ENCODE data around the gene CYSTM1. TPM values are rescaled to one million over a fixed set of nuclear protein-coding genes. Genes with fewer than 3 reads are reported as not detected.

The CYSTM1 gene
- total RNA-seq, 2 donors from 2014 or later = 7.8 to 8.8 TPM

DNA sequence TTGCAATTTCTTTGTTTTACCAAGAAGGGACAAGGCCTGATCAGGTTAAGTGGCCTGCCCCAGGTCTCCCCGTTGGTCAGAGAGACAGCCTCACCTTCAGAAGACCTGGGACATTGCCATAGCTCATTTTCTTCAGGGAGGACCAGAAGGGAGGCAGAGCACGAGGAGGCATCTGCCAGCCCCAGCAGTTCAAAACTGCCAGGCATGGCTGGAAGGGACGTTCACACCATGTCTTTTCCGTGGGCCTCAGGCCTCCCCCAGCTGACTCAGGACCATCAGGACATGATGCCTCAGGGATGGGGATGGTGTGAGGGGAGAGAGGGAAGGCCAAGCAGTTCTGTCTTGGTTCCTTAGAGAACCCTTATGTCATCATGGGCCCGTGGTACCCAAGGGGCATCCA is 32.7 kb upstream of the CYSTM1 start:
- Mint-ChIP-seq H3K4me3 (no peak overlapping the region), H3K27me3 (peaks cover 7% of the 10 kb centered on the region), H3K4me1 (peaks cover 27% of the 10 kb centered on the region), H3K36me3 (ENCODE audit: low read depth) (no peaks in the 10 kb centered on the region), H3K27ac (no peak overlapping the region)
- ATAC-seq (no peak), DNase-seq (no peak)
- H3K9me3 ChIP-seq (ENCODE audit: control insufficient read depth, low read length, poor library complexity, severe bottlenecking) = no peaks in the 10 kb centered on the region

DNA sequence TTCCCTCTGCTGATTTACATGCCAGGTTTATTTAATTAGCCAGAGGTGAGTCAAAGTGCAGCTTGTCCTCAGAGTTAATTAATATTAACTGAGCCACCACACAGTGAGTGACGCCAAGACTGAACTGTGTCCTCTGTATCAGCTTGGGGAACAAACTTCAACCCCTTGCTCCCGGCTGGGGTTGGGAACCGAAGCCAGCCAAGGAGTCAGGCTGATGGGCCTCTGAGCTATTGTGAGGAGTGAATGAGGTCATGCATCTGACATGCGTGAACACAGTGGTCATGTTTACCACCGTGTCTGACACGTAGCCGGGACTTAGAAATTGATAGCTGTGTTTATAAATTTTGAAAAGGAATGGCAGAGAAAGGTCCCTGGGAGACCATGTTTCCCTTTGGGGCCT is 32.1 kb upstream of the CYSTM1 start:
- no peaks in the 10 kb centered on the region for H3K36me3 Mint-ChIP-seq (ENCODE audit: low read depth)
- DNase-seq = no peak
- no peak overlapping the region for H3K4me3 Mint-ChIP-seq
- H3K9me3 ChIP-seq (ENCODE audit: control insufficient read depth, low read length, poor library complexity, severe bottlenecking) = no peaks in the 10 kb centered on the region
- peaks cover 26% of the 10 kb centered on the region for H3K4me1 Mint-ChIP-seq
- peaks cover 7% of the 10 kb centered on the region for H3K27me3 Mint-ChIP-seq
- no peak for ATAC-seq
- no peak overlapping the region for H3K27ac Mint-ChIP-seq

DNA sequence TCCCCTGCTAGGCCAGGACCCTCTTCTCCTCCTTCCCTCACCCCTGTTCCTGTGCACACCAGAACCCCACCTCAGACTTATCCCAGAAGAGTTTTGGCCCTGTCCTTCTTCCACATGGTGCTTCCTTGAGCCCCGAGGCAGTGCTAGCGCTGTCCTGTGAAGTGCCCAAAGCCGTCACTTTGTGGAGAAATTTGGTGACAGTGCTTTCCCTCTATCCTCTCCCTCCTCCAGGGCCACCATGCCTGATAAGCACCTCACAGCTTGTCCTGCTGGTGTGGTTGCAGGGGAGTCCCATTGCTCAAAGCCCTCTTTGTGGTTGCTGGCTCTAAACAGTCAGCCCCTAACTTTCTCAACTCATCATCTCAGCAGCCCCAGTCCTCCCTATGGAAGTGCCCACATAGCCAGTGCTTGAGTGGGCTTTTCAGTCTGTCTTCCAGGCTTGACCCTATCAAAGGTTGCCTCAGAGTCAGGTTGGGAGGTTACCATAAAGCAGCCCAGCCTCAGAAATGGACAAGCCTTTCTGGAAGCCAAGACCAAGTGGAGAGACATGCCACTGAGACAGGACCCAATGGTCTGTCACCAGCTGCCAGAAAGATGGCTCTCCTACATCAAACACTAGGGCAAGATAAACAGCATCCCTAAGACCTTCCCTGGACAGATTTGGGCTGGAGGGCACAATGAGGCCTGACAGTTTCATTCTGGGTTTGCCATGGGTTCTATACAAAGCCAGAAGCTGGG is 31.3 kb upstream of the CYSTM1 start:
- no peaks in the 10 kb centered on the region for H3K9me3 ChIP-seq (ENCODE audit: control insufficient read depth, low read length, poor library complexity, severe bottlenecking)
- ATAC-seq (peak; percentile 14), DNase-seq (no peak)
- peaks cover 24% of the 10 kb centered on the region for H3K4me1 Mint-ChIP-seq
- no peak overlapping the region for H3K27ac Mint-ChIP-seq
- no peaks in the 10 kb centered on the region for H3K36me3 Mint-ChIP-seq (ENCODE audit: low read depth)
- no peak overlapping the region for H3K4me3 Mint-ChIP-seq
- H3K27me3 Mint-ChIP-seq = peaks cover 7% of the 10 kb centered on the region

DNA sequence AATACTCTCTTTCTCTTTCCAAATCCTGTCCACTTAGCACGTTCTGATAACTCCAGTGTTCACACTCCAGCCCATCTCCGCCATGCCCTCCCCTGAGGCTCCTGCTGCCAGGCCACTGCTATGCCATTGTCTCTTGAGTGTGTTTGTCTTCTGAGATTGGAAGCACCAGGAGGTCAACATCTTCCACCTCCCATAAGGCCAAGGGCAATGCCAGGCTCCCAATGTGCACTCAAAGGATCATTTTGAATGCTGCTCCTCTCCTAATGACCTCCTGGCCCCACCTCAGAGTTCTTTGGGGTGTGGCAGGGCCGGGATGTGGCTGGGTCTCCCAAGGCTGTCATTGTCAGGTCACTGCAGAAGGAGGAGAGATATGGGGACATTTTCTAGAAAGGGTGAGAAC is 29.7 kb upstream of the CYSTM1 start:
- no peak for DNase-seq
- no peaks in the 10 kb centered on the region for H3K9me3 ChIP-seq (ENCODE audit: control insufficient read depth, low read length, poor library complexity, severe bottlenecking)
- ATAC-seq = no peak
- Mint-ChIP-seq H3K27me3 (peaks cover 7% of the 10 kb centered on the region), H3K4me1 (peaks cover 22% of the 10 kb centered on the region), H3K36me3 (ENCODE audit: low read depth) (no peaks in the 10 kb centered on the region), H3K4me3 (peak overlapping the region; percentile 84), H3K27ac (no peak overlapping the region)

DNA sequence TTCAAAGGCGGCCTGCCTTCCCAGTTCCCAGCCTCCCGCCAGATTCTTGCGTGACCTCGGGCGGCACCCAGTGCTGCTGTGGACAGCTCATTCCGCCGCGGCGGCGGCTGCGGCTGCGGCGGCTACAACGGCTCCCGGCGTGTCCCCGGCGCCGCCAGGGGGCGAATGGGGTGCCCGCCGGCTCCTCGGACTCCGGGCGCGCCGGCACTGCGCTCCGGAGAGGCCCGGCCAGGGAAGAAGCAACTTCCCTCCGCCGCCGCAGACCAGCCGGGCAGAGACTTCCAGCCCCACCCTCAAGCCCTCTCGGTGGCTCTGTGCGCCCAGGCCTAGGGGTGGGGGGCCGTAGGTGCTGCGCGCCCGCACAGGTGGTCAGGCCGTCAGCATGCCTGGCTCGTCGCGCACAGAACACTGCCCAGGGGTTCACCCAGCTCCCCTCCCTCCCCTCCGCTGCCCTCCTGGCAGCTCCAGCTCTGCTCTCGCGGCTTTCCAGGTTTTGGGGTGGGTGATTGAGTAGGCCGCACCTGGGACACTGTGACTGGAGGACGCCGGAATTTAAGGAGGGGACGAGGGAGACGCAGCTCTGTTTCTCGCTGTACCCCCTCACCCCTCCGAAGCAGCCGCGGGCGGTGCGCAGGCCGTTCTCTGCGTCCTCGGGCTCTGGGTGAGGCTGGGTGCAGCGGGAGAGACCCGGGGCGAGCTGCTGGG is 29.0 kb upstream of the CYSTM1 start:
- H3K27me3 Mint-ChIP-seq = peaks cover 7% of the 10 kb centered on the region
- H3K4me1 Mint-ChIP-seq = peaks cover 21% of the 10 kb centered on the region
- H3K9me3 ChIP-seq (ENCODE audit: control insufficient read depth, low read length, poor library complexity, severe bottlenecking) = no peaks in the 10 kb centered on the region
- peak overlapping the region; percentile 84 for H3K4me3 Mint-ChIP-seq
- H3K27ac Mint-ChIP-seq = no peak overlapping the region
- H3K36me3 Mint-ChIP-seq (ENCODE audit: low read depth) = no peaks in the 10 kb centered on the region
- DNase-seq (peak; percentile 35 to 53 (median 48)), ATAC-seq (peak; percentile 76)

DNA sequence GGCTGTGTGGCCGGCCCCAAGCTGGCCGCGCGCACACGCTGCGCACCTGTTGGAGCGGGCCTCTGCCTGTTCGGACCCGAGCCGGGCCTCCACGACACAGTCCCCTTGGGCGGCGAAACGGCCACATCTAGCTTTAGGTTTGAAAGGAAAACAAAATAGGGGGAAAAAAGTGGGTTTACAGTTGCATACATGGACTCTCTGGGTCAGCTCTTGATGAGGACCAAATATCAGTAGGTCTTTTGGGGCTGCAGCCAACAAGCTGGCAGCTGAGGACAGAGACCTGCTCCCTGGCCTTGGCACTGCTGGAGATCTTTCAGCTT is 28.5 kb upstream of the CYSTM1 start:
- ATAC-seq (no peak), DNase-seq (no peak)
- Mint-ChIP-seq H3K4me1 (peaks cover 21% of the 10 kb centered on the region), H3K27ac (peak overlapping the region; percentile 19), H3K36me3 (ENCODE audit: low read depth) (no peaks in the 10 kb centered on the region), H3K27me3 (peaks cover 7% of the 10 kb centered on the region), H3K4me3 (peak overlapping the region; percentile 60)
- no peaks in the 10 kb centered on the region for H3K9me3 ChIP-seq (ENCODE audit: control insufficient read depth, low read length, poor library complexity, severe bottlenecking)

DNA sequence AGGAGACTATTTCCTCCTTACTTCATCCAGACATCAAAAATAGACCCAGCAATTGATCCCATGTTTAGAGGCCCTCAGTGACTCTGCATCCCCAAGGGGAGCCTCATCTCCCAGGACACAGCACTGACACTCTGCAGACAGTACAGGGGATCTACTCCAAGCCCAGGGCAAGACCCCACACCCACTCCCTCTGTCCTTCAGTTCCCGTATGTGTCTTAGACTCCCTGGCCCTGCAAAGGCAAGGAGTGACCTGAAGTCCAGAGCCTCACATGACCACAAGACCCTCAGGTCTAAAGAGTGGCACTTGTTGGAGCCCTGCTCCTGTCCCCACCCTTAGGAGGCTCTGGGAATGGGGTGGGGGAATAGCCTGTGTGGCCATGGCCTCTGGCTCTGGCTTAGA is 27.5 kb upstream of the CYSTM1 start:
- DNase-seq (no peak), ATAC-seq (no peak)
- H3K9me3 ChIP-seq (ENCODE audit: control insufficient read depth, low read length, poor library complexity, severe bottlenecking) = no peaks in the 10 kb centered on the region
- Mint-ChIP-seq H3K4me3 (no peak overlapping the region), H3K27ac (peak overlapping the region; percentile 19), H3K4me1 (peaks cover 23% of the 10 kb centered on the region), H3K36me3 (ENCODE audit: low read depth) (no peaks in the 10 kb centered on the region), H3K27me3 (peaks cover 7% of the 10 kb centered on the region)

DNA sequence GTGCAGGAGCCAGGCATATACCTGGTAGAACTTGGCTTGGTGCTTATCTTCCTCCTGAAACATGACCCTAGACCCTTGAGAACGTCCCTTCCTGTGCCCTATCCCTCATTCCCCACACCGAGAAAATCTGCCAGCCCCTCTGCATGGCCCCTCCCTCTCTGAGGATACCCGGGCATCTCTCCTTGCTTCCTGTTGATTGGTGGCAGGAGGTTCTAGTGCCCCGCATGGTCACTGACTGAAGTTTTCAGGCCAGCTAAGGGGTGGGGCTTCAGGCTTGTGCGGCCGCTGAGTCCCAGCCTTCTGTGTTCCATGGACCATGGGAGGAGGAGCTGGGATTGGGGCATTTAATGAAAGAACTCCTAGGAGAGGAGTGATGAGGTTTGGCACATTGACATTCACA is 26.5 kb upstream of the CYSTM1 start:
- DNase-seq = no peak
- Mint-ChIP-seq H3K27me3 (peaks cover 7% of the 10 kb centered on the region), H3K27ac (no peak overlapping the region), H3K36me3 (ENCODE audit: low read depth) (no peaks in the 10 kb centered on the region), H3K4me1 (peaks cover 18% of the 10 kb centered on the region), H3K4me3 (no peak overlapping the region)
- ATAC-seq = no peak
- H3K9me3 ChIP-seq (ENCODE audit: control insufficient read depth, low read length, poor library complexity, severe bottlenecking) = no peaks in the 10 kb centered on the region

DNA sequence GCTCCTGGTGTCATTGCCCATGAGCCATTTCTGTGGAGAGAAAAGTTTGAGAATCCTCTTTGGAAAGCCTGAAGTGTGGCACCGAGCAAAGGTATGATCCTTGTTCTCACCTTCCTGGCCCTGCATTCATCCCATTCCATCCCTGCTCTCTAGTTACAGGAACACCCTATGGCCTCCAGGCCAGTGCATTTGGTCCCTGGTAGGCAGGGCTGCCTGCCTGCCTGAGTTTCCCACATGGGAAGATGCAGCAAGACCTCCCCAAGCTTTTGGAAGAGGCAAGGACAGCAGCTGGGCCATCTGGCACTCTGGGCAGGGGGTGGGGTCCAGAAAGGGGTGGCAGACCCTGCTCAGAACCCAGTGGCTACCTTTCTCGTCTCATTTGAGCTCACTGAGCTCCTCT is 24.8 kb upstream of the CYSTM1 start:
- no peaks in the 10 kb centered on the region for H3K9me3 ChIP-seq (ENCODE audit: control insufficient read depth, low read length, poor library complexity, severe bottlenecking)
- Mint-ChIP-seq H3K36me3 (ENCODE audit: low read depth) (no peaks in the 10 kb centered on the region), H3K4me3 (no peak overlapping the region), H3K27me3 (peaks cover 4% of the 10 kb centered on the region), H3K27ac (peak overlapping the region; percentile 27), H3K4me1 (peaks cover 8% of the 10 kb centered on the region)
- no peak for ATAC-seq
- DNase-seq = no peak

DNA sequence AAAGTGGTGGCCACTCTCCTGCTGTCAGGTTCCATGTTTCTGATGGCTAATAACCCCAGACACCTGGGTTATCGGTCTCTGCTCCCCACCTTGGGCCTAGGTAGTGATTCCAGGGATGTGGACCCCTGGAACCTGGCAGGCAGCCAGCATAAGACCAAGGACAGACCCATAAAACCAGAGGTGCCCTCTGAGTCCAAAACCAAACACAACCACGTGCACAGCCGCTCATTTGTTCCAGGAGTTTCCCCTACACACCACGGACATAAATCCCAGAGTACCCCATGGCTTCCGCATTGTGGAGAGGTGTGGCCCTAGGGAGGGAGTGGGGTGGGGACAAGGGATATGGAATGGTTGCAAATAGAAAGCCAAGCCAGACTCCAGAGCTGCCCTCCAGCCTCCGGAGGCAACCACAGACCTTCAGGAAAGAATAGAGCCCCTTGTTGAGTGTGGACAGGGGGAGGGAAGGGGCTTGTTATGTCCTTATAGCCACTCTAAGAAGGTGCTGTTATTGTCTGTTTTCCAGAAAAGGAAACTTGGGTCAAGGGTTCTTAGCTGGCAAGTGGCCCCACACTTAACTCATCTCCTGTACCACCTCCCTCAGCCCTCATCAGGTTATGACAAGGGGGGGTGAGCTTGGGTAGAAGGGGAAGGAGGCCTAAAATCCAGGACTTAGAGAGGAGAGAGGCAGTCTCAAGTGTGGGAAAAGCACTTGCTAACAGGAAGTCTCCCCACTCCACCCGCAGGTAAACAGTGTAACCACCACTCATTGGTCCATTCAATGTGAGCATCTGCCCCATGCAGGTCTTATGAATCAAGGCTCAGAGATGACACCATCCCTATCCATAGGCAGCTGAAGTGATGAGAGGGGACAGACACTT is 23.6 kb upstream of the CYSTM1 start:
- H3K4me1 Mint-ChIP-seq = peaks cover 4% of the 10 kb centered on the region
- H3K4me3 Mint-ChIP-seq = no peak overlapping the region
- H3K9me3 ChIP-seq (ENCODE audit: control insufficient read depth, low read length, poor library complexity, severe bottlenecking) = no peaks in the 10 kb centered on the region
- no peak for DNase-seq
- no peaks in the 10 kb centered on the region for H3K27me3 Mint-ChIP-seq
- no peaks in the 10 kb centered on the region for H3K36me3 Mint-ChIP-seq (ENCODE audit: low read depth)
- no peak for ATAC-seq
- H3K27ac Mint-ChIP-seq = peak overlapping the region; percentile 72

DNA sequence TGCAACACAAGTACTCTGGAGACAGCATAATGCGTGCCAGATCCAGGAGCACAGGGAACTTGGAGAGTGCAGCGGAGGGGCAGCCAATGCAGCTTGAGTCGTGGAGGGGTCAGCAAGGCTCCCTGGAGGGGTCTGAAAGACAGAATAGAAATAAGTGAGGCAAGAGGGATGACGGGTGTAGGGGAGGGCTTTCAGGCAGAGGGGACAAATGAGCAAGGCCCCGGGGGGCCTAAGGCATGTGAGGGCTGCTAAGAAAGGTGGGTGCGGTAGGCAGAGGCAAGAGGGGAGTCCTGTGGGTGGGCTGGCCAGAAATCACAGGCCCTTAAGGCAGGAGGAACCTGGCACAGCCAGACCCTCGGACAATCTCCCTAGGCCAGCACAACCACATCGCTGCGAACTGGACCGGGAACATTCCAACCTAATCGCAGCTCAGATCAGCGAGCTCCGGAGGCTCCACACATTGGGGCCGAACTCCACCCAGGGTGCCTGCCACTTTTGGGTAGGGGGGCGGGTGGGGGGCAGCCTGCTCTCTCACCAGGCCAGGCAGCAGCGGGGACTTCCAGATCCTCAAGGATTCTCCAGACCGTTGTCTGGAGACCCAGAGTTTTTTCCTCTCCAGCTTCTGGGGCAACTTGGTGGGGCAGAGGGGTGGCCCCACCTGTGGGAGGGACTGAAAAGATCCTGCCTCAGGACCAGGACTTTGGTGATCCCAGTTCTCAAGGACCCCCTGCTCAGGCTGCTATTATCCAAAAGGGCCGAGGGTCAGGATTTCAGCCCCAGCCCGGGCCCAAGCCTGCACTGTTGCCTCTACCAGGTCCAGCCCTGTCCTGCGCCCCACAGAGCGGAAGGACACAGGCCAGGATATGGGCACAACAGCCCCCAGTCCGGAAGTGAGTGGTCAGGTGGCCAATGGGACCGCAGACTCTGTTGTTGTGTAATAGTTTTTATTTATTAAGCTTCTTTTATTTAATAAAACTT is 22.7 kb upstream of the CYSTM1 start:
- peaks cover 10% of the 10 kb centered on the region for H3K4me1 Mint-ChIP-seq
- no peak for DNase-seq
- peak overlapping the region; percentile 72 for H3K27ac Mint-ChIP-seq
- no peak overlapping the region for H3K4me3 Mint-ChIP-seq
- no peak for ATAC-seq
- H3K27me3 Mint-ChIP-seq = no peaks in the 10 kb centered on the region
- no peaks in the 10 kb centered on the region for H3K36me3 Mint-ChIP-seq (ENCODE audit: low read depth)
- no peaks in the 10 kb centered on the region for H3K9me3 ChIP-seq (ENCODE audit: control insufficient read depth, low read length, poor library complexity, severe bottlenecking)

DNA sequence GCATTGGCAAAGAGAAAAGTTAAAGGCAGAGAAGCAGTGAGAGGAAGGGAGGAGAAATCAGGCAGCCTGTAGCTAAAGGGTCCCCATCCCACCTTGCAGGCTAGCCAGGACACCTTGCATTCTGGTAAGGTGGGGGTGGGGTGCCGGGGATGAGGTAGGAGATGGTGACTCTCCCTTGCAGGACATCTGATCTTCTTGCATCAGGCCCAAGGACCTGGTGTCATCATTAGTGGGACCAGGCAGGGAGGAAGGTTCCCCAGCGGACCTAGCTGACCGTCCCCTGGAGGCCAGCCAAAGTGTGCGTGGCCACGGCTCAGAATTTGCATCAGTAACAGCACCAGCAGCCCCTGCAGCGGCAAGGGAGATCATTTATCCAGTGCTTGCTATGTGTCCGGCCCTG is 21.7 kb upstream of the CYSTM1 start:
- Mint-ChIP-seq H3K27ac (no peak overlapping the region), H3K36me3 (ENCODE audit: low read depth) (no peaks in the 10 kb centered on the region), H3K4me1 (peaks cover 10% of the 10 kb centered on the region), H3K4me3 (no peak overlapping the region), H3K27me3 (no peaks in the 10 kb centered on the region)
- DNase-seq = no peak
- H3K9me3 ChIP-seq (ENCODE audit: control insufficient read depth, low read length, poor library complexity, severe bottlenecking) = no peaks in the 10 kb centered on the region
- ATAC-seq = no peak
